Upper lobe of left lung (tissue), 6 donors: ENCODE results near the gene GSAP. TPM values are rescaled to one million over a fixed set of nuclear protein-coding genes. Genes with fewer than 3 reads are reported as not detected.

Experiments used
- ATAC-seq, 2 donors: fragments of 200-7000 bp; cut with Tn5 transposase; one replicate each; pipeline ENCODE4 v1.9.1; 2022; ENCODE audit warnings: mild to moderate bottlenecking in 2 of 2, moderate library complexity in 2 of 2; ENCODE audit not compliant: low FRiP score in 2 of 2
- DNase-seq, 2 donors: peaks; one replicate each; pipeline ENCODE4 v3.0.0-alpha.2; 2019 to 2020
- H3K27ac ChIP-seq, 4 donors: fragments of 200-600 bp; sonication (generic); one replicate each; pipeline ENCODE4 v1.5.1; 2016 to 2019
- H3K27me3 ChIP-seq, 4 donors: fragments of 200-600 bp; sonication (generic); one replicate each; pipeline ENCODE4 v1.5.1; 2017 to 2019
- H3K36me3 ChIP-seq, 4 donors: fragments of 200-600 bp; sonication (generic); one replicate each; pipeline ENCODE4 v1.5.1; 2016 to 2019
- H3K4me1 ChIP-seq, 4 donors: fragments of 200-600 bp; sonication (generic); one replicate each; pipeline ENCODE4 v1.5.1; 2018 to 2019
- H3K4me3 ChIP-seq, 4 donors: fragments of 200-600 bp; sonication (generic); one replicate each; pipeline ENCODE4 v1.5.1; 2017 to 2019; ENCODE audit warnings: mild to moderate bottlenecking in 2 of 4, moderate library complexity in 1 of 4
- H3K9me3 ChIP-seq, 4 donors: fragments of 200-600 bp; sonication (generic); one replicate each; pipeline ENCODE4 v1.5.1; 2018 to 2019
- CTCF ChIP-seq, 6 experiments: fragments of 450-650 bp in 4 of 6; fragments of 200-600 bp in 2 of 6; sonication (generic) in 2 of 6; IDR thresholded peaks; one replicate each; pipeline ENCODE4 v1.5.1; 2016 to 2019; ENCODE audit warnings: antibody characterized with exemption in 6 of 6
- EP300 ChIP-seq, 4 donors: sonication (generic); formaldehyde crosslinking; IDR thresholded peaks; one replicate each; pipeline ENCODE4 v1.5.1; 2017; ENCODE audit warnings: antibody characterized with exemption in 4 of 4, control low read depth in 2 of 4
- POLR2A ChIP-seq, 4 donors: fragments of 450-650 bp; IDR thresholded peaks; one replicate each; pipeline ENCODE4 v1.5.1; 2016 to 2017; ENCODE audit warnings: antibody characterized with exemption in 4 of 4, mild to moderate bottlenecking in 2 of 4
- POLR2AphosphoS5 ChIP-seq, 2 donors: sonication (generic); formaldehyde crosslinking; IDR thresholded peaks; one replicate each; pipeline ENCODE4 v1.5.1; 2017; ENCODE audit warnings: antibody characterized with exemption in 2 of 2
- WGBS, 2 donors: methylation state at CpG; one replicate each; pipeline ENCODE4 v1.1.5; 2017 to 2018; 5-methylcytosine and 5-hydroxymethylcytosine counted together
- total RNA-seq, 6 donors: library from RNA; depleted of rRNA in 4 of 6; stranded (reverse); fragments of >200 nt in 4 of 6; gene quantifications; one replicate each; pipeline versions ENCODE4 v1.1.0 to v1.2.1, GENCODE V29; 2016 to 2021
- donor health status: DM: no; HTN: no; CAD: no; lungs with moderate emphysema.
- donor health status: DM: no; HTN: yes; CAD: no; lungs with severe emphysema.

GSAP gene
- total RNA-seq, 6 donors from 2014 or later, result 44.0 to 160 (median 73.8) TPM

- 71 to 80% methylated on average over 3 of the region's 3 CpGs for WGBS, 2 donors
These were observed 45.1 kb upstream of the GSAP start for GRCh38 chr7:77461246-77461645.

GRCh38 chr7:77460057-77460486 lies 43.9 kb upstream of the GSAP start:
- no peaks in the 10 kb centered on the region for H3K9me3 ChIP-seq
- peaks cover 0 to 11% (median 3%) of the 10 kb centered on the region in 4 donors for H3K4me1 ChIP-seq
- H3K4me3 ChIP-seq, result no peak overlapping the region
- no peak for ATAC-seq
- 35 to 39% methylated on average over 3 of the region's 3 CpGs for WGBS, 2 donors
- no peak for DNase-seq
- TF ChIP-seq CTCF (IDR thresholded peaks at IDR 0.05) (no peak), POLR2A (IDR thresholded peaks at IDR 0.05) (no peak)
- no peak overlapping the region for H3K27ac ChIP-seq
- no peaks in the 10 kb centered on the region for H3K36me3 ChIP-seq
- H3K27me3 ChIP-seq, result no peaks in the 10 kb centered on the region

More at GRCh38 chr7:77461246-77461645, 45.1 kb upstream of the GSAP start:
- Histone ChIP-seq H3K4me3 (no peak overlapping the region), H3K27me3 (no peaks in the 10 kb centered on the region), H3K4me1 (peaks cover 0 to 8% (median 3%) of the 10 kb centered on the region in 4 donors), H3K9me3 (no peaks in the 10 kb centered on the region), H3K27ac (no peak overlapping the region), H3K36me3 (no peaks in the 10 kb centered on the region)
- ATAC-seq, result no peak
- TF ChIP-seq EP300 (IDR thresholded peaks at IDR 0.05) (no peak), CTCF (IDR thresholded peaks at IDR 0.05) (no peak), POLR2A (IDR thresholded peaks at IDR 0.05) (no peak), POLR2AphosphoS5 (IDR thresholded peaks at IDR 0.05) (no peak)
- DNase-seq, result peak in 1 of 2 donors; percentile 48

- no peaks in the 10 kb centered on the region for H3K9me3 ChIP-seq
- H3K27ac ChIP-seq, result no peak overlapping the region
- H3K36me3 ChIP-seq, result no peaks in the 10 kb centered on the region
- ATAC-seq (no peak), DNase-seq (no peak)
- no peak for TF ChIP-seq EP300 (IDR thresholded peaks at IDR 0.05)
- TF ChIP-seq POLR2AphosphoS5 (IDR thresholded peaks at IDR 0.05), result no peak
- no peak for TF ChIP-seq POLR2A (IDR thresholded peaks at IDR 0.05)
- TF ChIP-seq CTCF (IDR thresholded peaks at IDR 0.05), result no peak
- 66 to 78% methylated on average over 2 of the region's 2 CpGs for WGBS, 2 donors
- H3K27me3 ChIP-seq, result no peaks in the 10 kb centered on the region
- no peak overlapping the region for H3K4me3 ChIP-seq
- H3K4me1 ChIP-seq, result peaks cover 0 to 19% (median 3%) of the 10 kb centered on the region in 4 donors
These were observed 43.2 kb upstream of the GSAP start for GRCh38 chr7:77459311-77459726.

GRCh38 chr7:77458786-77459185 lies 42.6 kb upstream of the GSAP start:
- no peak for TF ChIP-seq POLR2A (IDR thresholded peaks at IDR 0.05)
- no peak for TF ChIP-seq EP300 (IDR thresholded peaks at IDR 0.05)
- no peak for TF ChIP-seq POLR2AphosphoS5 (IDR thresholded peaks at IDR 0.05)
- no peak for TF ChIP-seq CTCF (IDR thresholded peaks at IDR 0.05)
- H3K27ac ChIP-seq, result no peak overlapping the region
- ATAC-seq, result no peak

GRCh38 chr7:77457779-77458178 lies 41.6 kb upstream of the GSAP start:
- Histone ChIP-seq H3K27ac (no peak overlapping the region), H3K4me3 (no peak overlapping the region), H3K27me3 (no peaks in the 10 kb centered on the region), H3K9me3 (no peaks in the 10 kb centered on the region), H3K4me1 (peaks cover 8 to 34% (median 14%) of the 10 kb centered on the region in 4 donors), H3K36me3 (no peaks in the 10 kb centered on the region)
- 67 to 68% methylated on average over 4 of the region's 4 CpGs for WGBS, 2 donors
- no peak for DNase-seq
- ATAC-seq, result no peak
- TF ChIP-seq EP300 (IDR thresholded peaks at IDR 0.05) (no peak), POLR2A (IDR thresholded peaks at IDR 0.05) (no peak), POLR2AphosphoS5 (IDR thresholded peaks at IDR 0.05) (no peak), CTCF (IDR thresholded peaks at IDR 0.05) (no peak)

More at GRCh38 chr7:77458786-77459185, 42.6 kb upstream of the GSAP start:
- no peak overlapping the region for H3K4me3 ChIP-seq
- H3K27me3 ChIP-seq, result no peaks in the 10 kb centered on the region
- 78% methylated on average over 3 of the region's 3 CpGs for WGBS, 2 donors
- H3K9me3 ChIP-seq, result no peaks in the 10 kb centered on the region
- H3K4me1 ChIP-seq, result peaks cover under 1 to 24% (median 4%) of the 10 kb centered on the region in 4 donors
- DNase-seq, result no peak
- no peaks in the 10 kb centered on the region for H3K36me3 ChIP-seq
